Hindlimb muscle (tissue), 1 donor: ENCODE results near the gene ANTKMT. TPM values are rescaled to one million over a fixed set of nuclear protein-coding genes. Genes with fewer than 3 reads are reported as not detected.
A peak's percentile ranks its signal among the peaks of the same experiment; 100 is the strongest.

ENCODE experiments used
- DNase-seq: peaks from one replicate; pipeline ENCODE4 v3.0.0-alpha.2; 2013
- polyA plus RNA-seq: library from polyadenylated mRNA; unstranded; fragments of 120-200 nt; gene quantifications from one replicate; pipeline ENCODE4 v1.2.1, GENCODE V29; 2013; ENCODE audit not compliant: insufficient read length

Gene ANTKMT
- polyA plus RNA-seq = 15.2 TPM

GRCh38 chr16:720990-721764 lies at the start of gene ANTKMT:
TSS of gene ANTKMT (plus strand) at chr16:721146. CDS start at chr16:721275, 129 bp downstream.
- peak; percentile 81 for DNase-seq

GRCh38 chr16:671353-672131 lies 49.4 kb upstream of the ANTKMT start:
- no peak for DNase-seq

GRCh38 chr16:672371-672770 lies 48.6 kb upstream of the ANTKMT start:
- no peak for DNase-seq

GRCh38 chr16:672851-673250 lies 48.1 kb upstream of the ANTKMT start:
- DNase-seq = no peak

GRCh38 chr16:673399-673991 lies 47.5 kb upstream of the ANTKMT start:
- DNase-seq = no peak

GRCh38 chr16:674214-674881 lies 46.6 kb upstream of the ANTKMT start:
- DNase-seq = no peak

GRCh38 chr16:674968-675883 lies 45.7 kb upstream of the ANTKMT start, which contains the start of gene RHBDL1:
TSS of gene RHBDL1 (plus strand) at chr16:675671. CDS start at chr16:675791, 120 bp downstream.
- DNase-seq = no peak

GRCh38 chr16:675884-676564 lies 44.9 kb upstream of the ANTKMT start:
- no peak for DNase-seq

GRCh38 chr16:676565-676902 lies 44.4 kb upstream of the ANTKMT start:
- no peak for DNase-seq

- DNase-seq = no peak
Measured at GRCh38 chr16:676913-677312, 44.0 kb upstream of the ANTKMT start.

- DNase-seq = no peak
Measured at GRCh38 chr16:677316-678190, 43.4 kb upstream of the ANTKMT start.

GRCh38 chr16:678209-678857 lies 42.6 kb upstream of the ANTKMT start:
- no peak for DNase-seq

GRCh38 chr16:678858-679813 lies 41.8 kb upstream of the ANTKMT start:
- DNase-seq = peak; percentile 66

GRCh38 chr16:679814-680624 lies 40.9 kb upstream of the ANTKMT start, which contains the start of gene STUB1:
TSS of gene STUB1 (plus strand) at chr16:680410. CDS start at chr16:680526, 116 bp downstream.
- peak; percentile 91 for DNase-seq

GRCh38 chr16:680625-680945 lies 40.4 kb upstream of the ANTKMT start:
- DNase-seq = no peak

- no peak for DNase-seq
Measured at GRCh38 chr16:680967-681745, 39.8 kb upstream of the ANTKMT start.
